H1 (cell line): ENCODE measurements around the gene SNX30. TPM values are rescaled to one million over a fixed set of nuclear protein-coding genes. Genes with fewer than 3 reads are reported as not detected.

Experiments used
- RBBP5 ChIP-seq: IDR thresholded peaks from 2 replicates; pipeline ENCODE4 v1.7.1; 2012; ENCODE audit warnings: low read depth, mild to moderate bottlenecking, inconsistent platforms, low read length, moderate library complexity, borderline replicate concordance
- polyA plus RNA-seq, 7 experiments: library from polyadenylated mRNA; depleted of rRNA in 3 of 7; stranded (reverse) in 5 of 7; unstranded in 2 of 7; fragments of >200 nt in 5 of 7; fragments of 200-250 nt in 2 of 7; gene quantifications; 1 replicate in 5 of 7; 2 replicates in 1 of 7; 4 replicates in 1 of 7; pipeline versions ENCODE4 v1.2.1 to v1.2.3, GENCODE V29; 2011 to 2013; ENCODE audit warnings: missing spikeins in 2 of 7, mixed read lengths in 2 of 7
- total RNA-seq: library from RNA; stranded (reverse); fragmentation: NEBNext Ultra II Directional; extraction: Animal tissue kit (Norgen Biotek cat#: 25700); gene quantifications from 2 replicates; pipeline ENCODE4 v1.2.1, GENCODE V29; 2021

SNX30 gene
- total and polyA plus RNA-seq, 2 of the 8 experiments (the other 6 are each of a cell fraction or from before 2014, with no cell fraction given), result 4.0 to 12.2 TPM

DNA sequence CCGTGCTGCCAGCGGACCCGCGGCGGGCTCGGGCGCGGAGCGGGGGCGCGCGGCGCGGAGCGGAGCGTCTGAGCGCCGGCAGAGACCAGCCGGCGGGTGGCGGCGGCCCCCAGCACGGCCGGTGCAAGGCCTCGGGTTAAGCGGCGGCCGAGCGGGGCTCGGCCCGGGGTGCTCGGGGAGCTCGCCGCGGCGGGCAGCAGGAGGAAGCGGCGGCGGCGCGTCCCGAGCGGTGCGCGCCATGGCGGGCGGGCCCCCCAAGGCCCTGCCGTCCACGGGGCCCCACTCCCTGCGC is 150 bp downstream of the SNX30 start (continued):
- TF ChIP-seq RBBP5, result 0 out of 2 replicates have a peak, but pooled peaks have one; percentile 14
